HepG2 (cell line): ENCODE results near the gene SLC23A3. TPM values are rescaled to one million over a fixed set of nuclear protein-coding genes. Genes with fewer than 3 reads are reported as not detected.

ENCODE experiments used
- ARHGAP35 ChIP-seq: sonication (generic); formaldehyde crosslinking; IDR thresholded peaks from 2 replicates; pipeline ENCODE4 v1.9.0; 2022; ENCODE audit warnings: mild to moderate bottlenecking, inconsistent platforms, moderate library complexity, missing genetic modification reagents, borderline replicate concordance
- ARNT2 ChIP-seq: sonication (generic); formaldehyde crosslinking; IDR thresholded peaks from 2 replicates; pipeline ENCODE4 v1.8.0; 2022; ENCODE audit warnings: mild to moderate bottlenecking, low read depth, missing genetic modification reagents, moderate library complexity
- CSRNP2 ChIP-seq: sonication (generic); formaldehyde crosslinking; conservative IDR thresholded peaks from 2 replicates; pipeline ENCODE4 v1.8.0; 2022; ENCODE audit warnings: low read depth, missing genetic modification reagents
- GTF2F1 ChIP-seq: fragments of 150-350 bp; IDR thresholded peaks from 2 replicates; pipeline ENCODE4 v1.6.1; 2014; ENCODE audit warnings: low read length
- KAT7 ChIP-seq: IDR thresholded peaks from 2 replicates; pipeline ENCODE4 v1.6.1; 2018; ENCODE audit warnings: borderline replicate concordance, missing compliant biosample characterization
- PAF1 ChIP-seq: IDR thresholded peaks from 2 replicates; pipeline ENCODE4 v1.6.1; 2016; ENCODE audit warnings: missing genetic modification reagents, missing compliant biosample characterization
- POLR2A ChIP-seq, 2 experiments: IDR thresholded peaks; 2 replicates each; pipeline ENCODE4 v1.6.1; 2011; ENCODE audit warnings: low read depth in 2 of 2, low read length in 2 of 2, mild to moderate bottlenecking in 1 of 2, moderate library complexity in 1 of 2; ENCODE audit not compliant: insufficient read depth in 1 of 2
- PRDM4 ChIP-seq: sonication (generic); formaldehyde crosslinking; IDR thresholded peaks from 2 replicates; pipeline ENCODE4 v1.9.0; 2021; ENCODE audit warnings: missing genetic modification reagents, borderline replicate concordance
- PRMT3 ChIP-seq: sonication (generic); formaldehyde crosslinking; IDR thresholded peaks from 2 replicates; pipeline ENCODE4 v1.8.1; 2022; ENCODE audit warnings: low read depth, mild to moderate bottlenecking, moderate library complexity, missing genetic modification reagents, borderline replicate concordance
- REPIN1 ChIP-seq: sonication (generic); formaldehyde crosslinking; IDR thresholded peaks from 2 replicates; pipeline ENCODE4 v1.8.0; 2022; ENCODE audit warnings: missing genetic modification reagents, low read depth, mild to moderate bottlenecking, borderline replicate concordance
- ZNF251 ChIP-seq: sonication (generic); formaldehyde crosslinking; IDR thresholded peaks from 2 replicates; pipeline ENCODE4 v1.9.0; 2021; ENCODE audit warnings: mild to moderate bottlenecking, missing genetic modification reagents
- ZNF274 ChIP-seq: sonication (generic); formaldehyde crosslinking; IDR thresholded peaks from 2 replicates; pipeline ENCODE4 v1.5.1; 2020; ENCODE audit warnings: mild to moderate bottlenecking, missing genetic modification reagents
- ZNF652 ChIP-seq: IDR thresholded peaks from 2 replicates; pipeline ENCODE4 v1.6.1; 2016; ENCODE audit warnings: low read depth, borderline replicate concordance
- ZNF800 ChIP-seq: sonication (generic); formaldehyde crosslinking; IDR thresholded peaks from 2 replicates; pipeline ENCODE4 v1.4.0; 2020; ENCODE audit warnings: missing genetic modification reagents
- polyA plus RNA-seq, 8 experiments: library from polyadenylated mRNA; depleted of rRNA in 3 of 8; stranded (reverse) in 7 of 8; unstranded in 1 of 8; fragments of >200 nt; fragmentation: Illumina TruSeq in 4 of 8; extraction: Trizol in 4 of 8; gene quantifications; 2 replicates each; pipeline versions ENCODE4 v1.2.1 to v1.2.3, GENCODE V29; 2011 to 2016; ENCODE audit warnings: low read depth in 4 of 8, missing spikeins in 1 of 8, mixed read lengths in 1 of 8; ENCODE audit not compliant: insufficient read depth in 1 of 8
- total RNA-seq, 5 experiments: library from RNA; depleted of rRNA; stranded (reverse); fragments of >200 nt; fragmentation: Illumina TruSeq; extraction: Trizol; gene quantifications; 2 replicates each; pipeline ENCODE4 v1.2.3, GENCODE V29; 2016; ENCODE audit warnings: low read depth in 1 of 5
- TF ChIP-seq, protein P1 (sequence below): sonication (generic); formaldehyde crosslinking; IDR thresholded peaks from 2 replicates; pipeline ENCODE4 v1.4.0; 2020; ENCODE audit warnings: missing genetic modification reagents
- TF ChIP-seq, protein P2 (sequence below): sonication (generic); formaldehyde crosslinking; IDR thresholded peaks from 2 replicates; pipeline ENCODE4 v1.5.0; 2020; ENCODE audit warnings: missing genetic modification reagents
- TF ChIP-seq, protein P3 (sequence below): fragments of 450-650 bp; IDR thresholded peaks from 2 replicates; pipeline ENCODE4 v1.6.1; 2016

SLC23A3 gene
- total and polyA plus RNA-seq, 2 of the 13 experiments (the other 11 are each of a cell fraction or from before 2014, with no cell fraction given), result 0.38 to 0.78 TPM

DNA sequence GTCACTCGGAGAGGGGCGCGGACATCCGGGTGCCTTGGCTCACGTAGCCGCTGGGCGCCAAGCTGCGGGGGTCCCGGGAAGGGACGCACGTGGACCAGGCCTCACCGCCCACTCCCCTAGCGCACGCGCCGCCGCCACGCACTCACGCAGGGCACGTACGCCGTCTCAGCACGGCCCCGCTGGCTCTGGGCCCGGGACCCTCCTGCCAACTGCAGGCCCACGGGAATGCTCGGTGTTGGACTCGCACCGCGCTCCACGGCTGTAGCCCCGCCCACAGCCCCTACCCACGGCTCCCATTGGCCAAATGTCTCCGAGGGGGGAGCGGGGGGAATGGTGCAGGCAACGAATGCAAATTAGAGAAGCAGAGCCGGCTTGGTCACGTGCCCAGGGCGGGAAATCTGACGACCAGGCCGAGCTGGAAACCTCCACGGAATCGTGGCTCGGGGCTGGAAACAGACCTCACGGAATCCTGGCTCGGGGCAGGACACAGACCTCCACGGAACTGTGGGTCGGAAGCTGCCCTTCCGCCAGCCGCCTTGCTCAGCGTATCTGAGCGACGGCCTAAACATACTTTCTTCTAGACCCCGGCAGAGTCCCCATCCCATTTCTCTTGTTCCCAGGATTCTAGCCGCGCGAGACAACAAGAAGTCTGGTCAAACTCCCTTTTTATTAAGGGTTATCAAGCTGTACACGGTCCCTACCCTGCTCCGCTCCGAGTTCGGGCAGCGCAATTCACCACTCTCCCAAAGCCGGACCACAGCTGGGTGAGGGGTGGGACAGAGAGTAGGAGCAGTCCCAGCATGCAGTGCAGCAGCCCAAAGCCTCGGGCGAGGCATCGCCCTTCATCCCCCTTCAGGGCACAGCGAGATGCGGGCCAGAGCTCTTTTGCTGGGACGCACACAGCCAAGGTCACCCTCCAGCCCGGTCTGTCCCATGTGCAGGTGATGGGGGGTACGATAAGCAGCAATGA is 49.2 kb upstream of the SLC23A3 start, which contains the start of gene ABCB6 (continued):
- TF ChIP-seq GTF2F1 (peak; percentile 19; the same call in 1 of the 2 replicates), PRMT3 (CRISPR knock-in tag) (peak; percentile 97), ZNF652 (CRISPR knock-in tag) (no peak), ARNT2 (CRISPR knock-in tag) (peak; percentile 98), ARHGAP35 (CRISPR knock-in tag) (peak; percentile 97), ZNF800 (CRISPR knock-in tag) (peak; percentile 80; the same call in 1 of the 2 replicates), PAF1 (peak; percentile 93), ZNF251 (CRISPR knock-in tag) (0 out of 2 replicates have a peak, but pooled peaks have one; percentile 86), CSRNP2 (CRISPR knock-in tag) (no peak), POLR2A (IDR thresholded peaks at IDR 0.05; ENCODE audit: insufficient read depth in 1 of 2, low read depth in 2 of 2, low read length in 2 of 2) (peak in 1 of 2 experiments; percentile 94; a peak in 2 of 4 replicates), KAT7 (peak; percentile 97), REPIN1 (peak; percentile 98), ZNF274 (peak; percentile 99), PRDM4 (CRISPR knock-in tag) (0 out of 2 replicates have a peak, but pooled peaks have one; percentile 48)
- TF ChIP-seq, protein P1, sequence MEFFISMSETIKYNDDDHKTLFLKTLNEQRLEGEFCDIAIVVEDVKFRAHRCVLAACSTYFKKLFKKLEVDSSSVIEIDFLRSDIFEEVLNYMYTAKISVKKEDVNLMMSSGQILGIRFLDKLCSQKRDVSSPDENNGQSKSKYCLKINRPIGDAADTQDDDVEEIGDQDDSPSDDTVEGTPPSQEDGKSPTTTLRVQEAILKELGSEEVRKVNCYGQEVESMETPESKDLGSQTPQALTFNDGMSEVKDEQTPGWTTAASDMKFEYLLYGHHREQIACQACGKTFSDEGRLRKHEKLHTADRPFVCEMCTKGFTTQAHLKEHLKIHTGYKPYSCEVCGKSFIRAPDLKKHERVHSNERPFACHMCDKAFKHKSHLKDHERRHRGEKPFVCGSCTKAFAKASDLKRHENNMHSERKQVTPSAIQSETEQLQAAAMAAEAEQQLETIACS (CRISPR knock-in tag), result peak; percentile 62
- TF ChIP-seq, protein P2, sequence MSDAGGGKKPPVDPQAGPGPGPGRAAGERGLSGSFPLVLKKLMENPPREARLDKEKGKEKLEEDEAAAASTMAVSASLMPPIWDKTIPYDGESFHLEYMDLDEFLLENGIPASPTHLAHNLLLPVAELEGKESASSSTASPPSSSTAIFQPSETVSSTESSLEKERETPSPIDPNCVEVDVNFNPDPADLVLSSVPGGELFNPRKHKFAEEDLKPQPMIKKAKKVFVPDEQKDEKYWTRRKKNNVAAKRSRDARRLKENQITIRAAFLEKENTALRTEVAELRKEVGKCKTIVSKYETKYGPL, result peak; percentile 73; the same call in 1 of the 2 replicates
- TF ChIP-seq, protein P3, sequence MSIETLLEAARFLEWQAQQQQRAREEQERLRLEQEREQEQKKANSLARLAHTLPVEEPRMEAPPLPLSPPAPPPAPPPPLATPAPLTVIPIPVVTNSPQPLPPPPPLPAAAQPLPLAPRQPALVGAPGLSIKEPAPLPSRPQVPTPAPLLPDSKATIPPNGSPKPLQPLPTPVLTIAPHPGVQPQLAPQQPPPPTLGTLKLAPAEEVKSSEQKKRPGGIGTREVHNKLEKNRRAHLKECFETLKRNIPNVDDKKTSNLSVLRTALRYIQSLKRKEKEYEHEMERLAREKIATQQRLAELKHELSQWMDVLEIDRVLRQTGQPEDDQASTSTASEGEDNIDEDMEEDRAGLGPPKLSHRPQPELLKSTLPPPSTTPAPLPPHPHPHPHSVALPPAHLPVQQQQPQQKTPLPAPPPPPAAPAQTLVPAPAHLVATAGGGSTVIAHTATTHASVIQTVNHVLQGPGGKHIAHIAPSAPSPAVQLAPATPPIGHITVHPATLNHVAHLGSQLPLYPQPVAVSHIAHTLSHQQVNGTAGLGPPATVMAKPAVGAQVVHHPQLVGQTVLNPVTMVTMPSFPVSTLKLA, result peak; percentile 67
